PC-3 (cell line): Measurements from ENCODE around the gene TMEM141.

Source experiments
- EZH2 ChIP-seq: fragments of 300-600 bp; sonication (generic); IDR thresholded peaks from one replicate; pipeline ENCODE4 v1.6.1; 2017; ENCODE audit warnings: antibody characterized with exemption, mild to moderate bottlenecking, low read length; ENCODE audit not compliant: unreplicated experiment
- EZH2phosphoT487 ChIP-seq: fragments of 300-600 bp; sonication (generic); IDR thresholded peaks from 2 replicates; pipeline ENCODE4 v1.6.1; 2018; ENCODE audit warnings: mild to moderate bottlenecking, antibody characterized with exemption, low read length, borderline replicate concordance
- TF ChIP-seq, protein P1 (sequence below): fragments of 300-600 bp; sonication (generic); conservative IDR thresholded peaks from 2 replicates; pipeline ENCODE4 v1.5.1; 2017; ENCODE audit warnings: antibody characterized with exemption, low read depth, mild to moderate bottlenecking, low read length

DNA sequence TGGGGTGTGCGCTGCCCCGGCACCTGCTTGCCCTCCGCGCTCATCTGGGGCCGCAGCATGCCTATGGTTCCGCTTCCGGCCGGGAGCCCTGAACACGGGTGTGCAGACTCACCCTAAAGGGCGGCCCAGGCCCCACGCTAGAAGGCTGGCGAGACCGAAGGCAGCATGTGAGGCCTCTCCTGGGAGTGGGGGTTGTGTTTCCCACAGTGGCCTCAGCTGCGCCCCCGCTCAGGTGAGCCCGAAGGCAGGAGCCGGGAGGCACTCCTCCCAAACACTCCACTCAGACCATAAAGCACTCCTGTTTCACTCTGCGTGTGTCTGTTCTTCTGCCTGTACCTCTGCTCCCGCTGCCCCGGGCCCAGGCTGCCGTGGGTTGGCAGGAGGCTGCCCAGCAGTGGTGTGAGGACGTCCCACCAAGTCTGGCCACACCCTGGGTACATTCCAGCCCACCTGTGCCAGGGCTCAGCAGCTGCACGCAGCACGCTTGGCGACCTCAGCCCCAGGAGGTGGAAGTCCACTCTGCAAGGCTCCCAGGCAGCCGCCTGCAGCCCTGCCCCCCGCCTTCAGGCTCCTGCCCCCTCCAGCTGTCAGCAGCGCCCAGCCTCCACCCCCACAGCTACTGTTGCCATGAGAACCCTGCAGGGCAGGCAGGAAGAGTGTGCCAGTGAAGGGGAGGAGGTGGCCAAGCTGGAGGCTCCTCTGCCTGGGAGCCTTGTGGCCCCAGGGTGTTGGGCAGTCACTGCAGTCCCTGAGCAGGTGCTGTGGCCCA is 49.9 kb downstream of the TMEM141 start:
- TF ChIP-seq, protein P1, sequence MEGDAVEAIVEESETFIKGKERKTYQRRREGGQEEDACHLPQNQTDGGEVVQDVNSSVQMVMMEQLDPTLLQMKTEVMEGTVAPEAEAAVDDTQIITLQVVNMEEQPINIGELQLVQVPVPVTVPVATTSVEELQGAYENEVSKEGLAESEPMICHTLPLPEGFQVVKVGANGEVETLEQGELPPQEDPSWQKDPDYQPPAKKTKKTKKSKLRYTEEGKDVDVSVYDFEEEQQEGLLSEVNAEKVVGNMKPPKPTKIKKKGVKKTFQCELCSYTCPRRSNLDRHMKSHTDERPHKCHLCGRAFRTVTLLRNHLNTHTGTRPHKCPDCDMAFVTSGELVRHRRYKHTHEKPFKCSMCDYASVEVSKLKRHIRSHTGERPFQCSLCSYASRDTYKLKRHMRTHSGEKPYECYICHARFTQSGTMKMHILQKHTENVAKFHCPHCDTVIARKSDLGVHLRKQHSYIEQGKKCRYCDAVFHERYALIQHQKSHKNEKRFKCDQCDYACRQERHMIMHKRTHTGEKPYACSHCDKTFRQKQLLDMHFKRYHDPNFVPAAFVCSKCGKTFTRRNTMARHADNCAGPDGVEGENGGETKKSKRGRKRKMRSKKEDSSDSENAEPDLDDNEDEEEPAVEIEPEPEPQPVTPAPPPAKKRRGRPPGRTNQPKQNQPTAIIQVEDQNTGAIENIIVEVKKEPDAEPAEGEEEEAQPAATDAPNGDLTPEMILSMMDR, result no peak
- no peak for TF ChIP-seq EZH2
- TF ChIP-seq EZH2phosphoT487, result no peak
